HG02571 (cell line): Measurements from ENCODE around the gene ZNF74.

Source experiments
- ATAC-seq: cut with Tn5 transposase; IDR thresholded peaks from one replicate; pipeline ENCODE4 v1.9.1; 2021; ENCODE audit warnings: mild to moderate bottlenecking, moderate library complexity; ENCODE audit not compliant: unreplicated experiment

The ZNF74 gene

DNA sequence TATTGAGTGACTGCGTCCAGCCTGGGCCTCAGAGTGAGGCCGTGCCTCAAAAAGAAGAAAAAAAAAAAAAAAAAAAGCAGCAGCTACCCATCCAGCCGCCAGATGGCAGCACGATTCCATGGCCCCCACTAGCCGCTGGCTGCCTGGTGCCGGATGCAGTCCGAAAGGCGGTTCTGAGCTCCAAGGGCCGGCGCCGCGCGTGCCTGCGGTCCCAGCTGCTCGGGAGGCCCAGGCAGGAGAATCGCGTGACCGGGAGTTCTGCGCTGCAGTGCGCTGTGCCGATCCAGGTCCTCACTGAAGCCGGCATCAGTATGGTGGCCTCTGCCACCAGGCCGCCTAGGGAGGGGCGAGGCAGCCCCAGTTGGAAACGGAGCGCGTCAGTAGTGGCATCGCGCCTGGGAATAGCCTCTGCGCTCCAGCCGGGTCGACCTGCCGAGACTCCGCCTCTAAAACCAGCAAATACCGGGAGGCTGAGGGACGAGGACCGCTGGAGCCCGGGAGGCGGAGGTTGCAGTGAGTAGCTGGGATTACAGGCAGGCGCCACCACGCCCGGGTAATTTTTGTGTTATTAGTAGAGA is 24.3 kb downstream of the ZNF74 start:
- no peak for ATAC-seq

DNA sequence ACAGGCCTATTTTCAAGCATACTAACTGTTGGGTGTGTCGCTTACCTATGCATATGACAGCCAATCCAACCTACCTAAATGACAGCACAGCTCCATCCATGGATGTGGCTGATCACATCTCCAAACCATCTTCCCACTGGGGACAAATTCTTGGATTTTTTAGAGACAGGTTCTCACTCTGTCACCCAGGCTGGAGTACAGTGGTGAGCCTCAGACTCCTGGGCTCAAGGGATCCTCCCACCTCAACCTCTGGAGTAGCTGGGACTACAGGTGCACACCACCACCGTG is 25.7 kb downstream of the ZNF74 start:
- ATAC-seq: no peak

- no peak for ATAC-seq
These were observed 26.3 kb downstream of the ZNF74 start for GRCh38 chr22:20420157-20420842.

- no peak for ATAC-seq
These were observed 27.5 kb downstream of the ZNF74 start for GRCh38 chr22:20421507-20421874.

DNA sequence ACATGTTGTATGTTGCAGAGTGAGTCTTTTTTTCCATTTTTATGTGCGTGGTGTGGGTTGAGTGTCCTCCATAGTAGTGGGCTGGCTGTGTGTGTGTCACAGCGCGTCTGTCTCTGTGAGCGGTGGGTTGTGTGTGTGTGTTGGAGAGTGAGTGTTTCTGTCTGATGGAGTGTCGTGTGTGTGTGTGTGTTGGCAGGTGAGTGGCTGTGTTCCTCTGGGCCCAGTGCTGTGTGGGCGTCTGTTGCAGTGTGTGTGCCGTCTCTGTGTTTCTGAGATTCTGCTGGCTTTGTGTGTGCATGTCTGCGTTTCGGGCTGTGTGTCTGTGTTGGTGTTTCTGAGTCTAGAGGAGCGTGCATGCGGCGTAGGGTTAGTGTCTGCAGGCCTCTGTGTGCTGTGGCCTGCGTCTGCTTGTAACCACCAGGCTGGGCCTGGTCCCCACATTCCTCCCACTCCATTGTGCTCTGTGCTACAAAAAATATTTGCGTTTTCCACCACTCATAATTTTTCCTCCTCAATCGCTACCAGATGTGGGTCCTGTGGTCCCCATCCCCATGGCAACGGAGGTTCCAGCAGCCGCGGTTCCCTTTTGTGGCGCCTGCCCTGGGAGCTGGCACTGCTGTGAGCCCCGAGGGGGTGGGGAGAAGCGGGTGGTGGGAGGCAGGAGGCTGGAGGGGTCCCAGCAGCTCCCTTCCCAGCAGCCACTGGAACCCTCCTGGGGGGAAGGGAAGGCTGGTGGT is 28.5 kb downstream of the ZNF74 start:
- no peak for ATAC-seq

- ATAC-seq: no peak
These were observed 29.3 kb downstream of the ZNF74 start for GRCh38 chr22:20423008-20423905.

- ATAC-seq: no peak
These were observed 30.1 kb downstream of the ZNF74 start for GRCh38 chr22:20423906-20424551.

GRCh38 chr22:20424568-20424931 is 30.6 kb downstream of the ZNF74 start:
- ATAC-seq: no peak

GRCh38 chr22:20424932-20425565 is 31.1 kb downstream of the ZNF74 start:
- no peak for ATAC-seq

GRCh38 chr22:20425566-20426258 is 31.8 kb downstream of the ZNF74 start:
- no peak for ATAC-seq

DNA sequence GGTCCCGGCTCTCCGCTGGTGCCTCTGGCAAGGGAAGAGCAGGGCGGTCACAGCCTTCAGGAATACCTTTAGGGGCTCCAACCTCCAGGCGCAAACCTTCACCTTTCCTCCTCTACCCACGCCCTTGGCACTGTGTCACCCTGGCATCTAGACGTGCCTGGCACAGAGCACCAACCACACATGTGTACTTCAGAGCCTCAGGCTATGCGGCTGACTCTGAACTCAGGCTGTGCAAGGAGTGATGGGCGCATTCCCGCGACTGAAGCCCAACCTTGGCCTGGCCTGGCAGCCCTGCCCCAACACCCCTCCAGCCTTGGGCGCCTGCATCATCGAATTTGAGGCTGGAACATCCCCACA is 32.3 kb downstream of the ZNF74 start:
- no peak for ATAC-seq

DNA sequence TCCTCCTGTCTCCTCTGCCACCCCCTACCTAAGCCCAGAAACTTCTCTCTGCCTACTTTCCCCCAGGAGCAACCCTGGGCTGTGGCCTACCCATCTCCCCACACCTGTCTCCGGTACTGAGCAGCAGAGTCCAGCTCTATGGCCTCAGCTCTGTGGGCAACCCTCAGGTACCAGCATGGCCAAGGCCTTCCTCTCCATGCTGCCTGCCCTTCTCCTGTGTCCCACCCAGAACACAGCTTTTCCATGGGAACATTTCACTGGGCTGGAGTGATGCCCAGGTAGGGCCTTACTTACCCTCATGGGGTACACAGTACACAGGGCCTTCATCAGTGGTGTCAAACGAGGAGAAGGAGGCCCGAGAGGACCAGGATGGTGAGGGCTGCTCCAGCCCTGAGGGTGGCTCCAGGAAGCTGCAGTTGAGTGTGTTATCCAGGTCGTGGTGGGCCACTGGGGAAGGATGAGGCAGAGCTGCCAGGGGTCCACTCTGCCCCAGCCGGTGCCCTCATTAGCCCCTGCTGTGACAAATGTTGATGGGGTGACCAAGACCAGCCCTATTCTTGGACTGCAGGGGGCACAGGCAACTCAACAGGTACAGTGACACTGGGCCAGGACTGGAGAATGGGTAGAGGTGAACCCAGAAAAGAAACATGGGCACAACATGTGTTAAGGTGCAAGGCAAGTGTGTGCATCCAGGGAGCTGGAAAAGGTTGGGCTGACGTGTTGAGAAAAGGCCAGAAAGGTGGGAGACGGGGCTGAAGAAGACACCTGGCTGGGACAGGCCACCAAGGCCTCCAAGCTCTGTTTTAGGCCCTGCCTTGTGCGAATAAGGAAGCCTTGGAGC is 33.4 kb downstream of the ZNF74 start:
- no peak for ATAC-seq

GRCh38 chr22:20427945-20428417 is 34.0 kb downstream of the ZNF74 start:
- ATAC-seq: no peak

DNA sequence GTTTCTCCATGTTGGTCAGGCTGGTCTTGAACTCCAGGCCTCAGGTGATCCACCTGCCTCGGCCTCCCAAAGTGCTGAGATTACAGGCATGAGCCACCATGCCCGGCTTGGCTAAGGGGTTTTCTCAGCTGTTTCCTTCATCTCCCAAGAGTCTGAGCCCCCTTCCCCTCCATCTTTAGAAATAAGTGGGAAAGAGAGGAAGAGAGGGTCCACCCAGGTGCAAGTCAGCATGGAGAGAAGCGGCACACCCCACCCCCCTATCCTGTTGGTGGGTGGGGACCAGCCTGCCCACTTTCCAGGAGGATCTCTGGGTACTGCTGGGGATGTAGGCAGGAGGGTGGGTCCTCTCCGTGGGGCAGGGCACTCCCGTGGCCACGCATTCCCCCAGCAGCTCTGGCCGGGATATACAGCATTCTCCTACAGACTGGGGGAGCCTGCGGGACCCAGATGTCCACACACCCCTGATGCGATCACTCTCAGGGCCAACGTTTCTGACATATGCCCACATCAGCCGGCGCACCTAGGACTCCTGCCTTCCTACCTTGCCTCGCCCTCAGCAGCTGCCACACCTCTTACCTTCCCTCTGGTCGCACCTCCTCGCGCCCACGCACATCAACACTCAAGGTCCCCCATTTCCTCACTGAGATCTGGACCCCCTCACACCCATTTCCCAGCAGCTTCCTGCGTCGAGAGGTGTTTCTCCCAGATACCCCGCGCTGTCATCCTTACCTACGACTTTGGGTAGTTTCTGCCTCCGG is 34.7 kb downstream of the ZNF74 start:
- no peak for ATAC-seq

DNA sequence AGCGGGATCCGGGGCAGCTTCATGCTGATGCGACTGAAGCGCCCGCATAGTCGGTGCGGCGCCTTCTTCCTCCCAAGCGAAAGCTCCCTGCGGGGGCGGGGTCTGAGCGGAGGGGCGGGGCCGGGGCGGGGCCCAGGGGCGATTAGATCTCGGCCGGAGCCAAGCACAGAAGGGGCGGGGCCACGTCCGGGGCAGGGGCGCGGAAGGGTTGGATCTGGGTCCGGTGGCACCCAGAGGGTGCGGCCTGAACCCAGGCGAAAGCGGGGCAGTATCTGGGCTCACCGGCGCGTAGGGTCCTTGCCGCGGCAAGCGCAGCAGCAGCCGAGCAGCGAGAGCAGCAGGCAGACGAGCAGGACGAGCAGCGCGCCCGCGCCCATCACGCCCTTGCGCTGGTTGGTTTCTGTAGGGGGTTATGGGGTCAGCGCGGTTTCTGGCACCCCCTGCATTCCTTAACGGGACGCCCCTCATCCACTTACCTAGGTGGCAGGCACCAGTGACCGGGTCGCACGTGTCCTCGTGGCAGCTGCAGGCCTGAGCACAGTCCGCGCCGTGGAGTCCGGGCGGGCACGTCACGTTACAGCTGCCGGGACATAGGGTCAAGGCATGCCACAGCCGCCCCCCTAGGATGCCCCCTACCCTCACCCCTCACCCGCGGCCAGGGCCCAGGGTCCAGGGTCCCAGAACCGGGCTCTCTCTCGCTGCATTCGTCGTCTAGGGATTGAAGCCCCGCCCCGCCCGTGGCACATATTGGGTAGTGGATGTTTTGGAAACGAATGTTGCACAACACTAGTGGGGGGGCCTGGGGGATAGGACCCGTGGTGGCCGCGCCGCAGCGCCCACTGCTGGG is 35.5 kb downstream of the ZNF74 start:
- ATAC-seq: no peak

- ATAC-seq: no peak
These were observed 36.3 kb downstream of the ZNF74 start for GRCh38 chr22:20430101-20430719.
